ENCODE measurements around the gene MAU2. TPM values are rescaled to one million over a fixed set of nuclear protein-coding genes. Genes with fewer than 3 reads are reported as not detected.
A peak's percentile ranks its signal among the peaks of the same experiment; 100 is the strongest.

MAU2 gene
- total and polyA plus RNA-seq, 11 donors, result 15.7 to 46.4 (median 29.0) TPM

DNA sequence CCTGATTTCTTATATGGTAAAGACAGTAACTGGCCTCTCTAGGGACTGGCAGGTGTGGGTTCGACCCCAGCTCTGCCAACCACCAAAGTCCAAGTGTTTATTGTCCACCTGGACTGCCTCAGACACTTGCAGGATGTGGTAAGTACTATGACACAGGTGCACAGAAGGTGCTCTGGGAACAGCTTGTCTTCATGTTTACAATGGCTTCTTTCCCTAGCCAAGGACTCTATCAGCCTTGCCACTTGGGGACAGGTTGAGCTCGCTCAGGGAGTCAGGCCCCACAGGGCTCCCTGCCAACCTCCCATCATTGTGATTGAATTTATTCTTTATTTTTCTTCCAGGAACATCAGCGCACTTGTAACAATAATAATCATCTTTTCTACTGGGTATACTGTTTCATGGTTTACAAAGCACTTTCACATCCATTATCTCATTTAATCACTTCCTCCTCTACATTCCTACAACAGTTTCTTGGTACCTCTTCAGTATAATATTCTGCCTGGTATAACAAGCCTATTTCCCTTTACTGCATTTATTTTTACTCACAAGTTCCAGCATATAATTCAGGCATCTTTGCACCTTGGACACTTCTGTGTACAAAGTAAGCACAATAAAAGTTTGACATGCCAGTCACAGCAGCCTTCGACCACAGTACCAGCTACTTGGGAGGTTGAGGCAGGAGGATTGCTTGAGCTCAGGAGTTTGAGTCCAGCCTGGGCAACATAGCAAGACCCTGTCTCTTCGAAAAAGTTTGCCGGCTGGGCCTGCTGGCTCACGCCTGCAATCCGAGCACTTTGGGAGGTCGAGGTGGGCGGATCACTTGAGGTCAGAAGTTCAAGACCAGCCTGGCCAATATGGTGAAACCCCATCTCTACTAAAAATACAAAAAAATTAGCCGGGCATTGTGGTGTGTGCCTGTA, 60.6 kb downstream of the MAU2 start:
- intact Hi-C loops (cut with DNase I), result loop anchor here in 1 of 10 donors (5.0 kb wide), 1 partner anchor 111 kb away; no protein-coding TSS in a partner anchor
- no peaks in the 10 kb centered on the region for H3K27me3 ChIP-seq
- peak overlapping the region in 1 of 12 donors; percentile 37 for H3K27ac ChIP-seq
- H3K4me3 ChIP-seq, result no peak overlapping the region
- WGBS, 4 donors, result 84 to 89% (median 86%) methylated on average over 10 to 11 of the region's 11 CpGs
- TF ChIP-seq POLR2A (IDR thresholded peaks at IDR 0.05), result no peak
- TF ChIP-seq, protein P1, sequence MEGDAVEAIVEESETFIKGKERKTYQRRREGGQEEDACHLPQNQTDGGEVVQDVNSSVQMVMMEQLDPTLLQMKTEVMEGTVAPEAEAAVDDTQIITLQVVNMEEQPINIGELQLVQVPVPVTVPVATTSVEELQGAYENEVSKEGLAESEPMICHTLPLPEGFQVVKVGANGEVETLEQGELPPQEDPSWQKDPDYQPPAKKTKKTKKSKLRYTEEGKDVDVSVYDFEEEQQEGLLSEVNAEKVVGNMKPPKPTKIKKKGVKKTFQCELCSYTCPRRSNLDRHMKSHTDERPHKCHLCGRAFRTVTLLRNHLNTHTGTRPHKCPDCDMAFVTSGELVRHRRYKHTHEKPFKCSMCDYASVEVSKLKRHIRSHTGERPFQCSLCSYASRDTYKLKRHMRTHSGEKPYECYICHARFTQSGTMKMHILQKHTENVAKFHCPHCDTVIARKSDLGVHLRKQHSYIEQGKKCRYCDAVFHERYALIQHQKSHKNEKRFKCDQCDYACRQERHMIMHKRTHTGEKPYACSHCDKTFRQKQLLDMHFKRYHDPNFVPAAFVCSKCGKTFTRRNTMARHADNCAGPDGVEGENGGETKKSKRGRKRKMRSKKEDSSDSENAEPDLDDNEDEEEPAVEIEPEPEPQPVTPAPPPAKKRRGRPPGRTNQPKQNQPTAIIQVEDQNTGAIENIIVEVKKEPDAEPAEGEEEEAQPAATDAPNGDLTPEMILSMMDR (IDR thresholded peaks at IDR 0.05), result no peak
- H3K36me3 ChIP-seq, result no peaks in the 10 kb centered on the region
- H3K4me1 ChIP-seq, result peaks cover 0 to 49% (median 17%) of the 10 kb centered on the region in 12 donors
- no peaks in the 10 kb centered on the region for H3K9me3 ChIP-seq
- DNase-seq, result no peak
- no peak for ATAC-seq

DNA sequence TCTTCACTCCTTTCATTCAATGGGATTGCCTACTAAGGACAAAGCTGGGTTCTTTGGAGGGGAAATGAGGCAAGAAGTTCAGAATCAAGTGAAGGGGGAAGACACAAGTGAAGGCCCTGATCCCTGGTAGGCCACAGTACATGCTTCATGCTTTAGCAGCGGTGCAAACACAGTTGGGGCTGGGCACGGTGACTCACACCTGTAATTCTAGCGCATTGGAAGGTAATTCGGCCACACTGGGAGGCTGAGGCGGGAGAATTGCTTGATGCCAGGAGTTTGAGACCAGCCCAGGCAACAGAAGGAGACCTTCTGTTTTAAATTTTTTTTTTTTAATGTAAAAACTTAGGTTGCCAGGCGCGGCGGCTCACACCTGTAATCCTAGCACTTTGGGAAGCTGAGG, 61.5 kb downstream of the MAU2 start:
- no peak overlapping the region for H3K4me3 ChIP-seq

DNA sequence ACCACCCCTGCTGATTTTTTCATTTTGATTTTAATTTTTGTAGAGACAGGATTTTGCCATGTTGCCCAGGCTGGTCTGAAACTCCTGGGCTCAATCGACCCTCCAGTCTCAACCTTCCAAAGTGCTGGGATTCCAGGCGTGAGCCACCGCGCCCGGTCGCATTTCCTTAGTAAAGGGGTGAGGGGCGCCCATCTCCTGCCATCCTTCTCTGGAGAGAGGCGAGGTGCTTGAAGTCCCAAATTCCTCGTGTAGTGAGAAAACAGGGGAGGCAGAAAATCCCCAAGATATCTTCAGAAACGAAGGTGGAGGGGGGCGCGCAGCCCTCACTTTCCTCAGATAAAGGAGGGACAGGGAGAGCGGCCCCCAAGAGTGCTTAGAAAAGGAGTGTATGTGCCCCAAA, 63.9 kb downstream of the MAU2 start:
- Histone ChIP-seq H3K36me3 (no peaks in the 10 kb centered on the region), H3K4me1 (peaks cover 7 to 59% (median 36%) of the 10 kb centered on the region in 12 donors), H3K27me3 (no peaks in the 10 kb centered on the region), H3K4me3 (peak overlapping the region in 11 of 12 donors; percentile 36 to 97 (median 73)), H3K27ac (peak overlapping the region in 5 of 12 donors; percentile 81 to 90 (median 85)), H3K9me3 (no peaks in the 10 kb centered on the region)
- WGBS, 4 donors, result 63 to 72% (median 66%) methylated on average over 13 of the region's 13 CpGs
- no peak for DNase-seq
- intact Hi-C loops (cut with DNase I), result loop anchor here in 1 of 10 donors (5.0 kb wide), 1 partner anchor 108 kb away; no protein-coding TSS in a partner anchor
- TF ChIP-seq, protein P1 (IDR thresholded peaks at IDR 0.05), result no peak
- TF ChIP-seq POLR2A (IDR thresholded peaks at IDR 0.05), result no peak
- no peak for ATAC-seq

More for the DNA sequence above, 61.5 kb downstream of the MAU2 start:
- Histone ChIP-seq H3K4me1 (peaks cover 0 to 56% (median 25%) of the 10 kb centered on the region in 12 donors), H3K27me3 (no peaks in the 10 kb centered on the region), H3K9me3 (no peaks in the 10 kb centered on the region), H3K36me3 (no peaks in the 10 kb centered on the region), H3K27ac (no peak overlapping the region)
- intact Hi-C loops (cut with DNase I), result loop anchor here in 1 of 10 donors (5.0 kb wide), 1 partner anchor 110 kb away; no protein-coding TSS in a partner anchor
- TF ChIP-seq POLR2A (IDR thresholded peaks at IDR 0.05), result no peak
- TF ChIP-seq, protein P1 (IDR thresholded peaks at IDR 0.05), result no peak
- WGBS, 4 donors, result 95 to 98% (median 97%) methylated on average over 8 of the region's 8 CpGs
- no peak for ATAC-seq
- DNase-seq, result no peak
